GM12865 (cell line): ENCODE measurements around the gene CAMK4.

Source experiments
- DNase-seq: peaks from one replicate; pipeline ENCODE4 v3.0.0; 2010; ENCODE audit warnings: low read depth
- H3K4me3 ChIP-seq: 2 replicates; pipeline ENCODE4 v1.5.1; 2011; ENCODE audit warnings: mild to moderate bottlenecking, low read depth, low read length, control low read depth
- CTCF ChIP-seq: IDR thresholded peaks from 2 replicates; pipeline ENCODE4 v1.5.1; 2011; ENCODE audit warnings: low read length, control low read depth, low read depth, inconsistent platforms; ENCODE audit not compliant: insufficient read depth; ENCODE audit errors: missing control alignments

Gene CAMK4

GRCh38 chr5:111223787-111224560, at the start of gene CAMK4:
Gene CAMK4, plus strand, starts transcription at chr5:111224384. Its CDS starts 100 bp downstream, at chr5:111224484.
- peak within 1 kb of the TSS; percentile 91 for H3K4me3 ChIP-seq
- TF ChIP-seq CTCF, result peak; percentile 35
- peak; percentile 92 for DNase-seq

GRCh38 chr5:111183064-111183463, 41.1 kb upstream of the CAMK4 start:
- no peak for DNase-seq
- no peak overlapping the region for H3K4me3 ChIP-seq
- TF ChIP-seq CTCF, result no peak

GRCh38 chr5:111187079-111187478, 37.1 kb upstream of the CAMK4 start:
- no peak for DNase-seq
- no peak for TF ChIP-seq CTCF
- no peak overlapping the region for H3K4me3 ChIP-seq

GRCh38 chr5:111194053-111194452, 30.1 kb upstream of the CAMK4 start:
- H3K4me3 ChIP-seq, result no peak overlapping the region
- TF ChIP-seq CTCF, result no peak
- DNase-seq, result no peak

GRCh38 chr5:111194925-111195324, 29.3 kb upstream of the CAMK4 start:
- no peak overlapping the region for H3K4me3 ChIP-seq
- no peak for DNase-seq
- TF ChIP-seq CTCF, result no peak

GRCh38 chr5:111197523-111197922, 26.7 kb upstream of the CAMK4 start:
- no peak for TF ChIP-seq CTCF
- no peak for DNase-seq
- H3K4me3 ChIP-seq, result no peak overlapping the region

- H3K4me3 ChIP-seq, result no peak overlapping the region
- no peak for TF ChIP-seq CTCF
- no peak for DNase-seq
Observed at GRCh38 chr5:111198281-111198966, 25.8 kb upstream of the CAMK4 start.
